Right lobe of liver (tissue), 6 donors: ENCODE data around the gene CLASP2. TPM values are rescaled to one million over a fixed set of nuclear protein-coding genes. Genes with fewer than 3 reads are reported as not detected.

ENCODE experiments used
- ATAC-seq, 4 donors: fragments of 200-7000 bp; cut with Tn5 transposase; one replicate each; pipeline ENCODE4 v1.9.1; 2020; ENCODE audit warnings: mild to moderate bottlenecking in 4 of 4, moderate library complexity in 4 of 4
- DNase-seq, 3 donors: peaks; one replicate each; pipeline ENCODE4 v3.0.0-alpha.2; 2020
- H3K27ac ChIP-seq, 3 donors: fragments of 200-600 bp; one replicate each; pipeline ENCODE4 v1.8.0; 2022
- H3K27me3 ChIP-seq, 2 donors: fragments of 200-600 bp; one replicate each; pipeline ENCODE4 v1.8.0; 2022
- H3K36me3 ChIP-seq, 4 donors: fragments of 200-600 bp; sonication (generic) in 1 of 4; one replicate each; pipeline versions ENCODE4 v1.5.1 to v1.8.0; 2017 to 2022; ENCODE audit warnings: control low read depth in 1 of 4
- H3K4me1 ChIP-seq, 4 donors: fragments of 200-600 bp; sonication (generic) in 1 of 4; one replicate each; pipeline versions ENCODE4 v1.5.1 to v1.8.0; 2017 to 2022; ENCODE audit warnings: control low read depth in 1 of 4
- H3K4me3 ChIP-seq, 3 donors: fragments of 200-600 bp; one replicate each; pipeline ENCODE4 v1.8.0; 2022
- H3K9me3 ChIP-seq, 4 donors: fragments of 200-600 bp; sonication (generic) in 1 of 4; one replicate each; pipeline versions ENCODE4 v1.5.1 to v1.8.0; 2017 to 2022; ENCODE audit warnings: control low read depth in 1 of 4
- CTCF ChIP-seq, 4 donors: fragments of 200-600 bp in 3 of 4; fragments of 450-650 bp in 1 of 4; IDR thresholded peaks; one replicate each; pipeline versions ENCODE4 v1.5.1 to v1.8.0; 2016 to 2022; ENCODE audit warnings: antibody characterized with exemption in 4 of 4, mild to moderate bottlenecking in 2 of 4
- POLR2A ChIP-seq: fragments of 450-650 bp; IDR thresholded peaks from one replicate; pipeline ENCODE4 v1.6.1; 2017; ENCODE audit warnings: antibody characterized with exemption, mild to moderate bottlenecking
- WGBS: methylation state at CpG from one replicate; pipeline ENCODE4 v1.1.6; 2018; ENCODE audit warnings: low coverage, low lambda C conversion rate; ENCODE audit not compliant: insufficient coverage; ENCODE audit errors: missing lambda C conversion rate; 5-methylcytosine and 5-hydroxymethylcytosine counted together
- intact Hi-C, 2 donors: fragments of 100-400 bp; cut with DNase I; formaldehyde crosslinking; loops; one replicate each; pipeline versions ENCODE4 v1.11.2 to v1.14.1; 2022
- total RNA-seq, 6 experiments: library from RNA; depleted of rRNA in 2 of 6; stranded (reverse); fragments of >200 nt in 2 of 6; fragmentation: NEBNext Ultra II Directional in 3 of 6; extraction: Animal tissue kit (Norgen Biotek cat#: 25700) in 3 of 6; gene quantifications; one replicate each; pipeline versions ENCODE4 v1.1.0 to v1.2.4, GENCODE V29; 2016 to 2023
- donor health status: DM: no; HTN: yes; CAD: no.
- donor health status: DM: no; HTN: no; CAD: no.
- donor health status: DM: no; HTN: no; CAD: no.
- donor health status: DM: no; HTN: yes; CAD: no.
- donor health status: DM: no; HTN: yes; CAD: no.

CLASP2 gene
- total RNA-seq, 6 experiments from 2014 or later, result 15.0 to 19.2 (median 16.5) TPM

- Histone ChIP-seq H3K36me3 (peaks cover 0 to 4% (median 0%) of the 10 kb centered on the region in 4 donors), H3K4me3 (no peak overlapping the region), H3K27ac (no peak overlapping the region), H3K9me3 (no peaks in the 10 kb centered on the region), H3K4me1 (no peaks in the 10 kb centered on the region), H3K27me3 (no peaks in the 10 kb centered on the region)
- DNase-seq (no peak), ATAC-seq (no peak)
- TF ChIP-seq POLR2A, result no peak
- intact Hi-C loops, result no loop called here
Observed at GRCh38 chr3:33505027-33505426, 213.0 kb downstream of the CLASP2 start.

DNA sequence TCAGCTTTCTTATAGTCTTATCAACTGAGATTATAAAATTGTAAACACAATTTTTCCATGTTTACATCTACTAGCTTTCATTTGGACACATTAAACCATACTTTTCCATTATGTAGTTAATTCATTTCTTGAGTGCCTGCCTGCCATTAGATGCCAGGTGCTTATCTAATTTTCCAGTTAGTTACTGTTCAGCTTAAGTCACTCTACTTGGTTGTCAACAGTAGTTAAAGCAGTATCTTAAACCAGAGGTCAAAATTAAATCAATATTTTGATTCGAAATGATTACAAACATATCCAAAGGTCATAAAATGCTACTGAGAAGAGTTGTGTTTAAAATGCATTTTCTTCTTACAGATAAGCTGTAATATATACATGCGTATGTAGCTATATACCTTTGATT is 221.6 kb downstream of the CLASP2 start:
- ATAC-seq, result peak in 3 of 4 donors; percentile 43 to 63 (median 57)
- TF ChIP-seq POLR2A (no peak), CTCF (IDR thresholded peaks at IDR 0.05) (no peak)
- H3K9me3 ChIP-seq, result no peaks in the 10 kb centered on the region
- H3K27me3 ChIP-seq, result no peaks in the 10 kb centered on the region
- intact Hi-C loops, result no loop called here
- DNase-seq, result no peak
- H3K4me1 ChIP-seq, result peaks cover 0 to 3% (median 0%) of the 10 kb centered on the region in 4 donors
- WGBS, result 50% methylated on average over 2 of the region's 2 CpGs
- no peak overlapping the region for H3K4me3 ChIP-seq
- H3K27ac ChIP-seq, result no peak overlapping the region
- peaks cover 0 to 3% (median 0%) of the 10 kb centered on the region in 4 donors for H3K36me3 ChIP-seq

- no peaks in the 10 kb centered on the region for H3K9me3 ChIP-seq
- no peak overlapping the region for H3K27ac ChIP-seq
- no peak overlapping the region for H3K4me3 ChIP-seq
- TF ChIP-seq POLR2A (no peak), CTCF (IDR thresholded peaks at IDR 0.05) (no peak)
- peaks cover 0 to 1% (median 0%) of the 10 kb centered on the region in 4 donors for H3K4me1 ChIP-seq
- H3K36me3 ChIP-seq, result no peaks in the 10 kb centered on the region
- intact Hi-C loops, result no loop called here
- DNase-seq (no peak), ATAC-seq (no peak)
- 98% methylated on average over 4 of the region's 4 CpGs for WGBS
- no peaks in the 10 kb centered on the region for H3K27me3 ChIP-seq
Observed at GRCh38 chr3:33491721-33492120, 226.3 kb downstream of the CLASP2 start.

DNA sequence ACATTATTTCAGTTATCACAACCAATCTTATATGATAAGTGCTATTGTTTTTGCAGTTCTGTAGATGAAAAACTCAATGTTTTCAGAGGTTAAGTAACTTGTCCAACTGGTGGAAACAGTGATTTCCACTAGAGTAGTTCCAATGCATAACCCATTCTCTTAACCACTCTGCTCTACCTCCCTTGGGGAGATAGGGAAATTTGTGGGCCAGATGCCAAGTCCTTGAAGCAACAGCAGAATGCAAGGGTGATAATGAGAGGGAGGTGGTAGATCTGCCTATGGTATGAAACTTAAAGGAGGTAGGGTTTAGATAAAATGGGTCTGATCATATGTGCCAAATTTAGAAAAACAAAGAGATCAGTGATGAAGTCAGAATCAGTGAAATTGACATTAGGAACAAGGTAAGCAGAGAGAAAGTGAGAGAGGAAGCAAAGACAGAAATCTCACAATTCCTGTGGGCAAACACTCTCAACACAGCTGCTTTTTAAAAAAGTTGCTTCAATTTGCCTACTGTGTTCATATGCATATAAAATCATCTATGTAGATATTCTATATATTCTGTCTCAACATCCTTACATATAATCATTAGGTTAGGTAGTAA is 227.3 kb downstream of the CLASP2 start:
- Histone ChIP-seq H3K4me3 (no peak overlapping the region), H3K27ac (no peak overlapping the region), H3K27me3 (no peaks in the 10 kb centered on the region), H3K9me3 (no peaks in the 10 kb centered on the region), H3K4me1 (no peaks in the 10 kb centered on the region), H3K36me3 (no peaks in the 10 kb centered on the region)
- intact Hi-C loops, result no loop called here
- DNase-seq, result no peak
- TF ChIP-seq CTCF (IDR thresholded peaks at IDR 0.05), result no peak
- TF ChIP-seq POLR2A, result no peak
- no peak for ATAC-seq

DNA sequence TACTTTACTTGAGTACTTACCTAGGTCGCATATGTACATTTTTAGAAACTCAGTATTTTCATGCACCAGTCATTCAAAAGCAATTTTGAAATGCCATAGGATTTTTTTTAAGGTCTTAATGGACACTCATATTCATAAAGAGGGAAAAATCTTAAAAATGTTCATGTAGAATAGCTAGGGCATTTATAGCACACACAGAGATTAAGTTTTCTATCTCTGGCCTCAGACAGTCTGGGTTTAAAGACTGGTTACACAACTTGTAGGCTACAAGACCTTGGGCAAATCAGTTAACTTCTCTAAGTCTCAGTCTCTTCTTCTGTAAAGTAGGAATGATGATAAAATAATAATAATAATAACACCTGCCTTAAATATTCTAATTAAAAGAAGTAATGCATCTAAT is 229.4 kb downstream of the CLASP2 start:
- TF ChIP-seq POLR2A (no peak), CTCF (IDR thresholded peaks at IDR 0.05) (no peak)
- Histone ChIP-seq H3K27me3 (no peaks in the 10 kb centered on the region), H3K4me1 (no peaks in the 10 kb centered on the region), H3K27ac (no peak overlapping the region), H3K9me3 (no peaks in the 10 kb centered on the region), H3K4me3 (no peak overlapping the region), H3K36me3 (no peaks in the 10 kb centered on the region)
- WGBS, result 91% methylated on average over 1 of the region's 1 CpG
- ATAC-seq, result no peak
- intact Hi-C loops, result no loop called here
- DNase-seq, result no peak
